GM18499 (cell line): ENCODE results near the gene TC2N.
"Not testable (repeated sequence)": the region's sequence is repeated elsewhere in the genome, so short reads cannot be mapped to it uniquely, and the experiment has no call there.

ENCODE experiments used
- ATAC-seq: cut with Tn5 transposase; IDR thresholded peaks from one replicate; pipeline ENCODE4 v1.9.1; 2021; ENCODE audit warnings: moderate number of reproducible peaks; ENCODE audit not compliant: insufficient read depth, unreplicated experiment

TC2N gene

DNA sequence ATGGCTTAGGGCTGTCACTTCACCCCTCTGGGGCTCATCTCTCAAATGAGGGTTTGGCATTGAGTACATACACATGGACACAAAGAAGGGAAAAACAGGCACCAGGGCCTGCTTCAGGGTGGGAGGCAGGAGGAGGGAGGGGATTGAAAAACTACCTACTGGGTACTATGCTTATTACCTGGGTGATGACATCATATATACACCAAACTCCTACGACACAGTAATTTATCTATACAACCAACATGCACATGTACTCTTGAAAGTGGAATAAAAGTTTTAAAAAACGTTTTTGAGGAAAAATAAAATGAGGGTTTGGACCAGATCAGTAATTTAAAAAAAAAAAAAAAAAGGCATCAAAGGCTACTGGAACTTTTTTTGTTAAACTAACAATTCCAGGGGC lies 3.6 kb upstream of the TC2N start:
- no peak for ATAC-seq

DNA sequence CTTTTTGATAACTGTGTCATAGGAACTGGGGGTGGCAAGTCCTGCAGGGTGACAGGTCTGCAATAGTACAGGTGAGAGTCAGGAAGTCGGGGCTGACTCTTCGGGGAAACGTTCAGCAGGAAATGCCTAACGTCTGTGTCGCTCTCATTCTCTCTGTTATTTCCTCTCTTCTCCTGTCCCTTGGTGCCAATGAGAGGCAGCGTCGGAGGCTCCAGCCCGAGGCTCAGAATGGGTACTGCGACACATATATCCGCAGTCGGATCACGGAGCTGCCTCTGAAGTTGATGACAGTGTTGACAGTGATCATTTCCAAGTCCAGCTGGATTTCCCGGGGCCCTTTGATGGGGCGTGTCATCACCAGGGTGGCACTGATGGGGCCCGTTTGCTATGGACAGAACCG lies 2.7 kb upstream of the TC2N start:
- no peak for ATAC-seq

DNA sequence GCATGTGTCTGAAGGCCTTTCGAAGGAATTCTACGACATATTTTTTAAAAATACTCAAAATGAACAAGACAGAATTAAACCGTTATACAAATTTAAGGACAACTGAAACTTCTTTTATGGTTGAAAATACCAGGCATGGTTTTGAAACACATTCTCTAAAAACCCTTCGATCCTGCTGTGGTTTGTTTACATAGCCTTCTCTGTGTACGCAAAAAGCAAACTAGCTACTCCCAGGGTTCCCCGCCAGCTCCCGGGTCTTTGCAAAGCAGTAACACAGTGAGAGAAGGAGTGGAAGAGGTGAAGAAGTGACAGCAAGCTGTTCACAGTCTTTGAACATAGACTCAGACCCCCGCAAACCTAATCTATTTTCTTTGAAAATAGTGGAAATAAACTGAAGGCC lies 2.2 kb upstream of the TC2N start:
- ATAC-seq: no peak

DNA sequence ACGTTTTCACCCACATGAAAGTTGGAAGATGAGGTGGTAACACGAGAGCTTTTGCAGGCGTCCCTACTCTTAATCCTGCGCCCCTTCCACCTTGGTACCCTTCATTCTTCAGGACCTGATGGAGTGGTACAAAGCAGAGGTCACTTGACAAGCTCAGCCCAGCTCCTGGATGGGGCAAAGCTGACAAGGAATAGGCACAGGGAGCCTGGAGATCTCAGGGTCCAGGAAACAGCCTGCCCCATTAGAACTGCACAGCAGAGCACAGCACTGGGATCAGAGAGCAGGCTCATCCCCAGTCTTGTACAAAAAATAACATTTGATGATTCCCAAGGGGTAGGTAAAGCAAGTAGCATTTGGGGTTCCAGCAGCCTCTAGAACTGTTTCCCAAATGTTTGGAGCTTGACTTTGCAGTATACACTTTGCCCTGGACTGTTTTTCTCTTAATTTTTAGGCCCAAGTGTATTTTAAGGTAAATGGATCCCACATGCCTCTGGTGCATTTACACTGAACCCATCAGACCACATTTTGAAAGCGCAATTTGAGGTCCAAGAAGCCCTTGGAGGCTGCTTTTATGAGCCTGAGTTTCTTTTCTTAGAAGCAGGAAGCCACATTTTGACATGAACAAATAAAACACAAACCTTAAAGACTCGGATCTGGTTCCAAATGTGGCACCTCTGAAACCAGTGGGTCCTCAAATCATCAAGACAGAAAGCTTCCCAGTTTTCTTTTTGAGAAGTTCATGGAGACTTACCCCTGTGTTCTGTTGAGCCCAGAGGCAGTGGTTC lies 633 bp downstream of the TC2N start:
- no peak for ATAC-seq

DNA sequence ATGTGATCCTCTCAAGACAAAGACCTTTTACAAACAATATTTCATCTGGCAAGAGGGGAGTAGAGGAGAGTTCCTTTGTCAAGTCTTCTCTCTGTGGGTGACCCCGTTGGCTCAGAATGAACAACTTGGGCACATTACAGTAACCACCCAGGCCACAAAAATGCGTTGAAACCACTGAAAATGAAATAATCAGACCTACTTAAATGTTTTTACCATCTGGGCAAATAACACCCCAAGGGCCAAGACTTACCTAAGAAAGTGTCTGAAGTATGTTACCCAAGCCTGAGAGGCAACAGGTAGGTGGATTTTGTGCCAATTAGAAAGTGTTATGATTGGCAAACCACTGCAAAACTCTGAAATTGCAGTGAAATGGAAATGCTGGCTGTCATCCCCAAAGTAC lies 1.3 kb downstream of the TC2N start:
- no peak for ATAC-seq

GRCh38 chr14:91862417-91862816 lies 4.9 kb downstream of the TC2N start:
- no peak for ATAC-seq

GRCh38 chr14:91861091-91861490 lies 6.2 kb downstream of the TC2N start:
- ATAC-seq: no peak

DNA sequence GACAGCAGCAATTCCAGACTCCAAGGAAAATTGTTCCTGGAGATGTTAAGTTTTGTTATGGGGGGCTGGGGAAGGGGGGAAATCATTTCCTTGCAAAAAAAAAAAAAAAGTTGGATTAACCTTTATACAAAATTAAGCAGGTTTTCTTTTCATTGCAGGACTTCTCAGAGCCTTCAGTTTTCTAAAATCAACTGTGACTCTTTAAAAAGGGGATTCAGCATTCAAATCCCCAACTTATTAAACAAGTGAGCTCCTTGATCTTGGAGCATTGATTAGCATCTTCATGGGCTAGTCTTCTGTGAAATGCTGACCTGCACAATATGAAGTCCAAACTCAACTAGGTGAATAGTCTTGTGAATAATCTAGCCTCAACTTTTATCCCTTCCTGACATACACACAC lies 7.1 kb downstream of the TC2N start:
- no peak for ATAC-seq

DNA sequence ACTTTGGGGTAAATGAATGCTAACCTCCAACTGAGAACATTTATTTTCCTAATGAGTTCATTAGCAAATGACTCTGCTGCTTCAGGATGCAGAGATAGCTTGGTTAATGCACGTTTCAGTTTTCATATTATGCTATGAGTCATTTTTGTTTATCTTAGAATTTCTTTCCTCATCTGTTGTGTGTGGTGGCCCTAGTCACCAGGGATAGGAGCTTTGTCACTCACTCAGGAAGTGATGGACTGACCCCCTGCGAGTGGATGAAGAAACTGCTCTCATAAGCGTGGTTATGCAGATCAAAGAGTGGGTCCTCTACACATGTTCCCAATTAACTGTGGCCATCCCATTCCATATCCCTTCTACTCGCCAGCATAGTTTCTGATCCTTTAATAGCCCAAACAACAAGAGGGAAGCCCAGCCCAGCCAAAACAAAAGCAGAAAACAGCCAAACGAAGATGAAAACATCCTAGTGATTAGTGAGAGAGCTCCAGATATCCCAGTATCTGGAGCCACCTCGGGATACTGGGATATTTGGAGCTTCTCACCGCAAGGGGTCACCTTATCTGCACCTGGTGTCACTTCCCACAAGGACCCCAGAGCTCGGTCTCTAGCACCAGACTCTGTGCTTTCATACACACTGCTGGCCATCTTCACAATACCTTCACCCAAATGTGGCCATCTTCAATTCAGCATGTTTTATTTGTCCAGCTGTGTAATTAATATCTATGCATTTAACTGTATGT lies 8.6 kb downstream of the TC2N start:
- peak; percentile 53 for ATAC-seq

GRCh38 chr14:91857614-91858013 lies 9.7 kb downstream of the TC2N start:
- ATAC-seq: no peak

DNA sequence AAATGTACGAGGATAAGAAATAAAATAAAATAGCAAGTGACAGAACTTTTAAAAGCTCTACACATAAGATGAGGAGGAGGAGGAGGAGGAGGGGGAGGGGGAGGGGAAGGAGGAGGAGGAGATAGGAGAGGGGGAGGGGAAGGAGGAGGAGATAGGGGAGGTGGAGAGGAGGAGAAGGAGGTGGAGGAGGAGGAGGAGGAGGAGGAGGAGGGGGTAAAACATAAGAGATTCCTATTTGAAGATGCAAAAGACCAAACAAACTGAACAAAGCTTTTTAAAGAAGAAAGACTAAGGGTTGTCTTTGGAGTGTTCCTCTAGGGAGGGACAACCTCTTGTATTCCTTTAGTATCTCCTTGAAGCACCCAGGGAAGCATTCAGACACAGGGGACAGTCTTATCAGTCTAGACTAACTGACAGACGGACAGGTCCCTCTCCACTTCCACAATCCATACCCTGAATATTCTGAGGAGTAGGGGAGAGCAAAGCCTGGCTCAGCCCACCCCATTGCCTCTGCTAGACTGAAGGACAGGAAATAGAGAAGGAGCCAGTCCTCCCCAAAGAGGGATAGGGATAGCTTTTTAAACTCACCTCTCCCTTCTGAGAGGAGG lies 12.9 kb downstream of the TC2N start:
- no peak for ATAC-seq

DNA sequence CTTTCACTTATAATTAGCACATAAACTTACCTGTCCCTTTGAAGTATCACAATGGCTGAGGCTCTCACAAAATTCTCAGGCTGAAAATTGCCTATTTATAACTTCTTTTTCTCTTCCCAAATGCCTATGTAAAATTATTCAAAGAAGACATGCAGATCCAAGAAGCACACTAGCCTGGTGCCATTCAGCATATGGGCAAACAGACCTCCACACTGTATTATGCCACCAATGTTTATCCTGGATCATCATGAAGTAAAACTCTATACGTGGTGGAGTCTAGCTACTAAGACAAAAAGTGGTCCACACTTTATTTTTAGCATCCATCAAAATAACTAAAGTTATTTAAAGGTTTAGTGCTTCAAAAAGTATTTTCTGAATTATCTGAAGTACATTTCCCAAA lies 15.8 kb downstream of the TC2N start:
- ATAC-seq: no peak

DNA sequence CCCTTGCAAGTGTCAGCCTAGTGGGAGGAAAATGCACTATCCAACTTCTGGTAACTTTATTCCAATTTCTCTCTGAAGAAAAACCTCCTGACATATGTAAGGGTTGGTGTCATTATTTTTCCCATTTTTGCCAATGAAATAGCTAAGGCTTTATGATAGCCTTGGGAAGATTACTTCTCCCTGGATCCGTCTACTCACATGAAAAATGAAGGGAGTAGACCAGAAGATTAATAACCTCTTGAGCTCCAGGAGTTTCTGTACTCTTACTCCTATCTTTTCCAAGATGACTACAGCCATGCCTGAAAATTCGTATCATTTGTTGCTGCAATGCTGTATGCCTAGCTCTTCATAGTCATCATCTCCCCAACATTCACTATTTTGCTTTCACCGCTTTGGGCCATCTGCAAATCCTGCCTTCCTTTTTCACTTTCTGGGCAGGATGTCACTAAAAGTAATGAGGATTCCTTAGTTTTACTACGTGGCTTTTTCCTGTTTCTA lies 18.8 kb downstream of the TC2N start:
- ATAC-seq: no peak

DNA sequence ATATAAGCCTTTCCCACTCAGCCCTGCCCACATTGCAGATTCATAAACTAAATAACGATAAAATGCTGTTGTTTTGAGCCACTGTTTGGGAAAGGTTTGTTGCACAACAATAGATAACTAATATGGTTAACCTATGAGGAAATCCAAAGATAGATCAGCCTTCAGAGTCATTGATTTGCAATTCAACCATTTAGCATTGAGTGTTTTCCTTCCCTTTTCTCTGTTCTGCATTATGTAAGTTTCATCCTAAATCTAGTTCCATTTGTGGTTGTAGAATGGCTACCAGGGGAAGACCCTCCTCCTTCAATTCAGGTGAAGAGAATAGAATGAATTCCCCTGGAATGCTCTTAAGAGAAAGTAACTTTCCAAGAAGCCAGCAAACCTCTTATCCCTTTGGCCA lies 19.6 kb downstream of the TC2N start:
- ATAC-seq: no peak

DNA sequence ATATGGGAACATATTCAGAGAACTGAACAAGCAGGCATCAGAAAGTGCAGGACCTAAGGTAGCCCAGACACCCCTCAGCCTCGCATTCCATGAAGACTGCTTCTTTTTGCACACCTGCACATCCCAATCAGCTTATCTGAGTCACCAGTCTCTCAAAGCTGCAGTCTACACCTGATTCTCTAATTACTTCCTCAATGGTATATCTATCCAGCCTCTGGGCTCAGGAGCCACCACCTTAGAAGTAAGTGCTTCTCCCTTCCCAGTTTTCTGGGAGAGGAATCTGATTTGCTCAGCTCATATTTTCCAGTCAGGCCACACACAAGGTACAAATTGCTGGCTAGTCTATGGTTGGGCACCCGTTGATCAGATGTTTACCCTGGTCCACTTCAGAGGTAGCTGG lies 21.7 kb downstream of the TC2N start:
- no peak for ATAC-seq

DNA sequence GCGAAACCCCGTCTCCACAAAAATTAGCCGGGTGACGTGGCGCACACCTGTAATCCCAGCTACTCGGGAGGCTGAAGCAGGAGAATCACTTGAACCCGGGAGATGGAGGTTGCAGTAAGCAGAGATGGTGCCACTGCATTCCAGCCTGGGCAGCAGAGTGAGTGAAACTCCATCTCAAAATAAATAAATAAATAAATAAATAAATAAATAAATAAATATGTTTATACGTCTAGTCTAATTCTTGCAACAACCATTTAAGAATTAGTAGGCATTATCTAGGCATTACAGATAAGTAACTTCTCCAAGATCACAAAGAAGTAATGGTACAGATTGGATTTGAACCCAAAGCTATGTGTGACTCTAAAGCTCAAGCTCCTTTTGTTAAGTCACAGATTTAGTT lies 22.3 kb downstream of the TC2N start:
- not testable (repeated sequence) for ATAC-seq

DNA sequence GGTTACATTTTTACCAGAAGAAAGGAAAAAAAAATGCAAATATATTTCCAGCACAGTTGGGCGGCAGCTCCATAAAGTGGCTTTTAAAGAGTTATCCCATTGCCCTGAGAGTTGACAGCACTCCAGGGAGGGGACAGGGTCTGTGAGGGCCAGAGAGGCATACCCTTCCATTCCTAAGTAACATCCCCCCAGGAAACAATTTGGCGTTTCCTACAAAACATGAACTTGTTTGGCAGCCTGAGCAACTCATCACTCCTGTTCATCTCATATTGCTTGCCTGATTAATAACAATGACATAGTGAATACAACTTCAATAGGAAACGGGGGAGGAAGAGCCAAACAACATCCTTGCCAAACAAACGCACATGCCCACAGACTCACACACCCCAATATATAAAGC lies 23.3 kb downstream of the TC2N start:
- ATAC-seq: no peak

DNA sequence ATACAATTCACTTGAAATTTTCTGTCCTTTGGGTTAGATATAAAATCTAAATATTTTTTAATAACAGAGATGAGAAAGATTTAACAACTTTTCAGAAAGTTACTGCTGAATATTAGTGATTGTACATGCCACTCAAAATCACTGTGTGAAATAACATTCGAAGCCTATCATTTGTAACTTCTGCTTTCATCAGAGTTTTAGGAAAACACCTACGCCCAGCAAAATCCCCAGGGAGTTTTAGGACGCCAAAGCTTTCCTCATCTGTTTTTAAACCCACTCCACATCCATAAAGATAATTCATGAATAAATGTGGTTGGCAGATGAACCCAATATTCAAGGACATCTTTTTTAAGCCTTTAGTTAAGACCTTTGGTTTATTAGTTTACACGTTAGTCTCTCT lies 23.9 kb downstream of the TC2N start:
- ATAC-seq: no peak

DNA sequence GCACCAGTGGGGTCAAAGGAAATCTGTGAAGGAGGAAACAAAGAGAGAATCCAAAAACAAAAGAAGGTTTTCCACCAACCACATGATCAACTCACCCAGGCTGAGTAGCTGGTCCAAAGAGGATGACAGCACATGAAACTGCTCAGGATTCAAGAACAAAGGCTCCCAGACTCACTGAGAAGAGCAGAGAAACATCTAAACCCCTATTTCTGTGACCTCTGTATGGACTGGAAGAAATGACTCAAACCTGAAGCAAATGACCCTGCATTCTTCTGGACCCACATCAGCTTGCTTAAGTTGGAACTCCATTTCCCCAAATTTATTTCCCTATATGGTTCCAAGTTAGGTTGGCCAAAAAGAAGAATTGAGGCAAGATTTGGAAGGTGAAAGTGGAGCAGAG lies 26.3 kb downstream of the TC2N start:
- ATAC-seq: no peak

- ATAC-seq: no peak
Observed at GRCh38 chr14:91839749-91840148, 27.6 kb downstream of the TC2N start.

DNA sequence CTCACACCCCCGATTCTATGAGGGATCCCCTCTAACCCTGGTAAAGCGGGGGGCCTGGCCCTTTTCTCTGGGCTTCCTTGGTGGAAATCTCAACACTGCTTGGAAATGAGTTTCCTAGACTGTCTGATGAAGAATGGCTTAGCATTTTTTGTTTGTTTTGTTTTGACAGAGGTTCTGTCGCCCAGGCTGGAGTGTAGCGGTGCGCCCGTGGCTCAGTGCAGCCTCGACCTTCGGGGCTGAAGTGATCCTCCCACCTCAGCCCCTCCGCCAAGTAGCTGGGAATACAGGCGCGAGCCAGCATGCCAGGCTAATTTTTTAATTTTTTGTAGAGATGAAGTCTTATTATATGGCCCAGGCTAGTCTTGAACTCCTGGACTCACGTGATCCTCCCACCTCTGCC lies 30.3 kb downstream of the TC2N start:
- no peak for ATAC-seq
